BE2C (cell line): ENCODE data around the gene SAA4.
"Not testable (repeated sequence)": the region's sequence is repeated elsewhere in the genome, so short reads cannot be mapped to it uniquely, and the experiment has no call there.

Experiments used
- DNase-seq: peaks from one replicate; pipeline ENCODE4 v3.0.0-alpha.2; 2020
- H3K27me3 ChIP-seq: fragments of 250-450 bp; sonication (Bioruptor Pico); 2 replicates; pipeline ENCODE4 v1.5.1; 2020; ENCODE audit warnings: mild to moderate bottlenecking
- H3K36me3 ChIP-seq: fragments of 250-450 bp; sonication (Bioruptor Pico); 2 replicates; pipeline ENCODE4 v1.5.1; 2020; ENCODE audit warnings: mild to moderate bottlenecking
- H3K4me1 ChIP-seq: fragments of 250-450 bp; sonication (Bioruptor Pico); 2 replicates; pipeline ENCODE4 v1.5.1; 2020
- H3K4me3 ChIP-seq: 2 replicates; pipeline ENCODE4 v1.5.1; 2011; ENCODE audit warnings: low read depth, low read length
- H3K9me3 ChIP-seq: fragments of 250-450 bp; sonication (Bioruptor Pico); 2 replicates; pipeline ENCODE4 v1.5.1; 2020
- CTCF ChIP-seq: IDR thresholded peaks from 2 replicates; pipeline ENCODE4 v1.5.1; 2012; ENCODE audit warnings: mild to moderate bottlenecking, low read depth, low read length

The SAA4 gene

GRCh38 chr11:18271206-18271605, 34.6 kb upstream of the SAA4 start:
- Histone ChIP-seq H3K9me3 (no peaks in the 10 kb centered on the region), H3K4me1 (no peaks in the 10 kb centered on the region), H3K27me3 (no peaks in the 10 kb centered on the region), H3K4me3 (no peak overlapping the region), H3K36me3 (no peaks in the 10 kb centered on the region)
- TF ChIP-seq CTCF: no peak
- DNase-seq: no peak

GRCh38 chr11:18270102-18270501, 33.5 kb upstream of the SAA4 start:
- TF ChIP-seq CTCF: no peak
- no peaks in the 10 kb centered on the region for H3K36me3 ChIP-seq

GRCh38 chr11:18269252-18269651, 32.6 kb upstream of the SAA4 start:
- H3K27me3 ChIP-seq, H3K4me3 ChIP-seq, H3K36me3 ChIP-seq, H3K4me1 ChIP-seq, H3K9me3 ChIP-seq, DNase-seq: not testable (repeated sequence)

More at GRCh38 chr11:18270102-18270501, 33.5 kb upstream of the SAA4 start:
- H3K4me3 ChIP-seq: no peak overlapping the region
- 0 out of 2 replicates have a peak, but pooled peaks cover 2% of the 10 kb centered on the region for H3K27me3 ChIP-seq
- H3K9me3 ChIP-seq: no peaks in the 10 kb centered on the region
- DNase-seq: no peak
- no peaks in the 10 kb centered on the region for H3K4me1 ChIP-seq

GRCh38 chr11:18267335-18268133, 30.9 kb upstream of the SAA4 start:
- not testable (repeated sequence) for H3K27me3 ChIP-seq, H3K9me3 ChIP-seq, H3K36me3 ChIP-seq, H3K4me1 ChIP-seq, DNase-seq, H3K4me3 ChIP-seq

- Histone ChIP-seq H3K9me3 (no peaks in the 10 kb centered on the region), H3K4me1 (no peaks in the 10 kb centered on the region), H3K27me3 (0 out of 2 replicates have a peak, but pooled peaks cover 2% of the 10 kb centered on the region), H3K4me3 (no peak within 1 kb of the TSS), H3K36me3 (no peaks in the 10 kb centered on the region)
- no peak for DNase-seq
- TF ChIP-seq CTCF: no peak
These were observed 29.3 kb upstream of the SAA4 start, which contains the start of gene SAA1 for GRCh38 chr11:18265949-18266348. SAA1 (plus strand) TSS chr11:18266264; CDS start chr11:18266888, 624 bp downstream.

- H3K4me1 ChIP-seq: no peaks in the 10 kb centered on the region
- no peaks in the 10 kb centered on the region for H3K36me3 ChIP-seq
- DNase-seq: no peak
- H3K4me3 ChIP-seq: no peak overlapping the region
- no peak for TF ChIP-seq CTCF
- 0 out of 2 replicates have a peak, but pooled peaks cover 2% of the 10 kb centered on the region for H3K27me3 ChIP-seq
- H3K9me3 ChIP-seq: no peaks in the 10 kb centered on the region
These were observed 28.3 kb upstream of the SAA4 start for GRCh38 chr11:18264677-18265555.
